ENCODE measurements around the gene RPRD1B.

RPRD1B gene

DNA sequence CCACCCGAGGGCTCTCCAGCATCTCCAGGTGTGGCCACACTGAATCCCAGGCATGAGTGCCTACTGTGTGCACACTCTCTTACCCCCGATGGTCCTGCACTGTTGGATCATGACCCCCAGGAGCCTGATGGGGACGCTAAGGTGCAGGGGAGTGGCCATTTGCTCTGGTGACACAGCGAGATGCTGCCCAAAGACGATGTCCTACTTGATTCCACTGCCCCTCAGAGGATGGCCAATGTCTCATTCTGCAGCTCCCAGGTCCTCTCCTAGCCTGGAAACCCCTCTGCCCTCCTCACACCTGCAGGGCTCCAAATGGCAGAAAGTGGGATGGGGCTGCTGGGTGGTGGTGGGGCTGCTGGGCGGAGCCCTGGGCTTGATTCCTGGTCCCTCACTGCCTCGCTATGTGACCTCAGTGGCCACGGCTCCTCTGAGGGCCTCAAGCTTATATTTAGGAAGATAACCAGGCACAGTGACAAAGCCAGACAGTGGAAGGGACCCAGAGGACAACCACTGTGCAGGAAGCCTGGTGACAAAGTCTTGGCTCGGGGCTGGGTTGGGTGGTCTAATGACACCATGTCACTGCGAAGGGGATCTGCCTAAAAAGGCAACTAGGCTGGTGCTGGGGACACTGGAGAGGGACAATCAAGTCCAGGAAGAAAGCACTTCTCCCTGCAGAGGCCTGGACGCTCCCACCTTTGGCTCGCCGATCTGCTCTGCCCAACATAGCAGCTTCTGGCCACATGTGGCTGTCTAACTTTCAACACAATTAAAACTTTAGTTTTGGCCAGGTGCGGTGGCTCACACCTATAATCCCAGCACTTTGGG, 103.1 kb downstream of the RPRD1B start:
- TF ChIP-seq, protein P1, sequence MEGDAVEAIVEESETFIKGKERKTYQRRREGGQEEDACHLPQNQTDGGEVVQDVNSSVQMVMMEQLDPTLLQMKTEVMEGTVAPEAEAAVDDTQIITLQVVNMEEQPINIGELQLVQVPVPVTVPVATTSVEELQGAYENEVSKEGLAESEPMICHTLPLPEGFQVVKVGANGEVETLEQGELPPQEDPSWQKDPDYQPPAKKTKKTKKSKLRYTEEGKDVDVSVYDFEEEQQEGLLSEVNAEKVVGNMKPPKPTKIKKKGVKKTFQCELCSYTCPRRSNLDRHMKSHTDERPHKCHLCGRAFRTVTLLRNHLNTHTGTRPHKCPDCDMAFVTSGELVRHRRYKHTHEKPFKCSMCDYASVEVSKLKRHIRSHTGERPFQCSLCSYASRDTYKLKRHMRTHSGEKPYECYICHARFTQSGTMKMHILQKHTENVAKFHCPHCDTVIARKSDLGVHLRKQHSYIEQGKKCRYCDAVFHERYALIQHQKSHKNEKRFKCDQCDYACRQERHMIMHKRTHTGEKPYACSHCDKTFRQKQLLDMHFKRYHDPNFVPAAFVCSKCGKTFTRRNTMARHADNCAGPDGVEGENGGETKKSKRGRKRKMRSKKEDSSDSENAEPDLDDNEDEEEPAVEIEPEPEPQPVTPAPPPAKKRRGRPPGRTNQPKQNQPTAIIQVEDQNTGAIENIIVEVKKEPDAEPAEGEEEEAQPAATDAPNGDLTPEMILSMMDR (IDR thresholded peaks at IDR 0.05), result no peak

DNA sequence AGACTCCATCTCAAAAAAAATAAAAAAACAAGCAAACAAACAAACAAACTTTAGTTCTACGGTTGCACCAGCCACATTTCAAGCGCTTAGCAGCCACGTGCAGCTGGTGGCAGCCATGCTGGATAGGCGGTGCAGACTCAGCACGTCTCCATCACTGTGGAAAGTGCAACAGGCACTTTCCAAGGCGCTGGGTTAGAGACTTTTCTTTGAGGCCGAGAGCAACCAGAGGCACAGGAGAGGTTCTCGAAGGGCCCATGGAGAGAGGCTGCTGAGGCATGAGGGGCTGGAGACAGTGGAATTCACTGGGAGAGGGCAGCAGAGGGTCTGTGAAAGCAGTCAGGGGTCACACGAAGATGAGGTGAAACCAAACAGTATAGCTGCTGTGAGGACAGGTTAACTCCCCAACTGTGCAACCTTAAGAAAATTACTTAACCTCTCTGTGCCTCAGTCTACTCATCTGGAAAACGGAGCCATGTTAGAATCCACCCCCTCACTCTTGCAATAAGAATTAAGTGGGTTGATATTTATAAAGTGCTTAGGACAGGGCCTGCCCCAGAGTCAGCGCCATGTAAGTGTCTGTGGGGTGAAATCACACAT, 104.0 kb downstream of the RPRD1B start:
- TF ChIP-seq, protein P1 (IDR thresholded peaks at IDR 0.05), result no peak

GRCh38 chr20:38138086-38138778, 104.7 kb downstream of the RPRD1B start:
- TF ChIP-seq, protein P1 (IDR thresholded peaks at IDR 0.05), result no peak

- TF ChIP-seq, protein P1 (IDR thresholded peaks at IDR 0.05), result no peak
Observed at GRCh38 chr20:38139156-38139912, 105.8 kb downstream of the RPRD1B start.

DNA sequence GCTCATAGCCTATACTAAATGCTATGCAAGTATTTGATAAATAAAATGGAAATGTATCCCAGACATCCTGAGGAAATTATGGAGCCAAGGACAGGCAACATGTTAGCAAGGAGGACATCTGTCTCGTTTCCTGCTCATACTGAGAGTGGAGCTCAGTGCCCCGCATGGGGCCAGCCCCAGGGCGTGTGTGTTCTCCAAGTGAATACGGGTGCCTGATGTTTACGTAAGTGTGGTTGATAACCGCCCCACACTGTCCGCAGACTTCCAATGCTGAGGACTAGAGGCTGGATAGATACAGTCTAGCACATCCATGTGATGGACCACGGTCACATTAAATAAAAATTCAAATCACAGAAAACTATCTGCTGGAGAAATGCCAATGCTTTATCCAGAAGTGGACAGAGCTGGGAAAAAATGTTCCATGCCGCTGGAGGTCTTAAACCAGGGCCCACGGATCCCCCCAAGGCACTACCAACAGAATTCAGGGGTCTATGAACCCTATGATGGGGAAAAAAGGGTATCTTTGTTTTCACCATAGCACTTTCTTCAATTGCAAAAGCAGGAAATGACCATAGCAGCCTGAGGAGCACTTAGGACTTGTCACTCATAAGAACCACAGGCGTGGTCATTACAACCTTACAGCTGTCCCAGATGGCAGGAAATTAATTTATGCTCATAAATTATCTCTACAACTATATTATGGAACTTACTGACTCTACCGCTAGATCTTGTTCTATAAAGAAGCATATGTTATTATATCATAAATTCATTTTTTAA, 106.6 kb downstream of the RPRD1B start:
- TF ChIP-seq, protein P1 (IDR thresholded peaks at IDR 0.05), result no peak

GRCh38 chr20:38141204-38141888, 107.8 kb downstream of the RPRD1B start:
- TF ChIP-seq, protein P1 (IDR thresholded peaks at IDR 0.05), result no peak

Data from LNCAP (cell line).